IPS DF 6.9 (cell line): Measurements from ENCODE around the gene DAPK1.

ENCODE experiments used
- DNase-seq: peaks from one replicate; pipeline ENCODE4 v3.0.0-alpha.2; 2013; ENCODE audit warnings: low read depth, low spot score
- H3K27ac ChIP-seq: one replicate; pipeline ENCODE4 v1.5.1; 2013; ENCODE audit warnings: low read length, control low read depth
- H3K27me3 ChIP-seq: 2 replicates; pipeline ENCODE4 v1.6.1; 2013; ENCODE audit warnings: mild to moderate bottlenecking, low read length; ENCODE audit not compliant: control insufficient read depth, insufficient read depth
- H3K36me3 ChIP-seq: 2 replicates; pipeline ENCODE4 v1.6.1; 2013; ENCODE audit warnings: low read length; ENCODE audit not compliant: control insufficient read depth, insufficient read depth
- H3K4me1 ChIP-seq: 2 replicates; pipeline ENCODE4 v1.6.1; 2013; ENCODE audit warnings: low read length; ENCODE audit not compliant: control insufficient read depth, insufficient read depth
- H3K4me3 ChIP-seq: 2 replicates; pipeline ENCODE4 v1.5.1; 2013; ENCODE audit warnings: mild to moderate bottlenecking, low read length
- H3K9me3 ChIP-seq: 2 replicates; pipeline ENCODE4 v1.6.1; 2013; ENCODE audit warnings: low read length, inconsistent platforms; ENCODE audit not compliant: control insufficient read depth, insufficient read depth
- WGBS: extraction: QIAGEN DNeasy Blood & Tissue Kit; methylation state at CpG from one replicate; pipeline ENCODE4 v1.1.7; 2013; ENCODE audit warnings: mixed read lengths, missing lambda C conversion rate; ENCODE audit not compliant: insufficient read length, insufficient coverage; 5-methylcytosine and 5-hydroxymethylcytosine counted together

DAPK1 gene

DNA sequence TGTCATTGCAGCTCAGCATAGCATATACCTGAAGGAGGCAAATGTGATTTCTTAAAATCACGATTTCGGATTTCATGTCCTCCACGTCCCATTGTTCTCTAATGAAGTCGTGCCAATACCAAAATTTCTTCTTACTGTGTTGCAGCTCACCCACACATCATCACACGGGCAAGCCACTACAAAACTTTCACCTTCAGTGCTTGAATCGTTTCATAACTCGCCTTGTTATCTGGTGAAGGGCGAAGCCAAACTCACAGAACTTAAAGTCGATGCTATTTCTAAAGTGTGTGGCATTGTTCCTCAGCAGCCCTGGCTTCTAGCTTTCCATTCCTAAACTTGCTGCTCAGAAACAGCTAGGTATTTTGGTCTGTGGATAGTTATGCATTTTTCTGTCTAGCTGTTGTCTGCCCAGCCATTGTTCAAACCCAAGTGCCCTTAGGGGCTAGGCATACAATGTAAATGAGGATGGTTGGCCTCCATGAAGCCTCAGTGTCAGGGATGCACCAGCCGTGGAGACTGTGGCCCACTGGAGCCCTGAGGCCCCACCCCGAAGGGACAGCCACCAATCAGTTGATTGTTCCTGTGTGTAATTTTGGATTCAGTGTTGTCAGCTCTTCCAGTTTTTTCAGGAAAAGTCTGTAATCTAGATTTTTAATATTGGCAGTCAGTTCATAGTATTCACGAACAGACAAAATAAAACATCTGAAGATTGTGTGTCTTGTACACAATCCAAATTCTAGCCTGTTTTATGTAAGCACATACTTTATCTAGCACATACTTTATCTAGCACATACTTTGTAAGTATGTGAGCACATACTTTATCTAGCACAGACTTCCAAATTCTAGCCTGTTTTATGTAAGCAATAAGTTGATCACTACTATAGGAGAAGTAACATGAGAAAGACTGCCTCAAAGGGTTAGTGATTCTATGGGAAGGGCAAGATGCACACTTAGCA, 112.8 kb downstream of the DAPK1 start:
- WGBS, result no CpG with 5 or more reads among the region's 12 CpGs
- no peak overlapping the region for H3K27ac ChIP-seq
- H3K4me3 ChIP-seq, result no peak overlapping the region
- DNase-seq, result no peak
- no peaks in the 10 kb centered on the region for H3K27me3 ChIP-seq
- peaks cover 10% of the 10 kb centered on the region; the same call in 1 of the 2 replicates for H3K4me1 ChIP-seq
- H3K9me3 ChIP-seq, result no peaks in the 10 kb centered on the region
- H3K36me3 ChIP-seq, result 0 out of 2 replicates have a peak, but pooled peaks cover 4% of the 10 kb centered on the region

DNA sequence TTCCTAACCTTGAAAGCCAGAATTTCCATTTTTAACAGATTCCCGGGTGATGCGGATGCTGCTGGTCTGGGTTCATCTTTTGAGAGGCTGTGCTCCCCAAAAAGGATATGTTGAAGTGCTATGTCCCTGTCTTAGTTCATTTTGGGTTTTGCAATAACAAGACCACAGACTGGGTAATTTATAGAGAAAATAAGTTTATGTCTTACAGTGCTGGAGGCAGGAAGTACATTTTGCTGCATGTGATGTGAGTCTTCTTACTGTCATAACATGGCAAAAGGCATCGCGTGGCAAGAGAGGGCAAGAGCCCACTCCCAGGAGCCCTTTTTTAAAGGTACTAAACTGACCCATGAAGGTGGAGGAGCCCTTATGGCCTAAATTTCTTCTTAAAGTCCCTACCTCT, 114.1 kb downstream of the DAPK1 start:
- no peaks in the 10 kb centered on the region for H3K36me3 ChIP-seq
- H3K4me1 ChIP-seq, result peaks cover 13% of the 10 kb centered on the region; the same call in 1 of the 2 replicates

DNA sequence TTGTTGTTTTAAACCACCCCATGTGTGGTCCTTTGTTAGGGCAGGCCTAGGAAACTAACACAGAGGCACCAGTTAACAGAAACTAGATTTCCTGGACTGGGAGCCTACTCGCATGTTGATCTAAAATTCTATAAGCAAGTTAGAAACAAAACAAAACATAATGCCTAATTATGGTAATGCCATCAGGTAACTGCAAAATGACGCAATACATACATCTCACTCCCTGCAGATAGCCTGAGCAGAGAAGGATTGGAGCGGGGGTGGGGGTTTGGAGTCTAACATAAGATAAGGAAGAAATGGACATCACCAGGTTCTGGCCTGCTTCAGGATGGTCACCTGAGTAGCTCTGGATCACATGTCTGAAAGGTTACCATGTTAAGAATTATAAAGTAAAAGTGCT, 114.9 kb downstream of the DAPK1 start:
- no CpG with 5 or more reads among the region's 3 CpGs for WGBS
- Histone ChIP-seq H3K4me3 (no peak overlapping the region), H3K36me3 (no peaks in the 10 kb centered on the region), H3K27me3 (no peaks in the 10 kb centered on the region), H3K27ac (no peak overlapping the region), H3K9me3 (no peaks in the 10 kb centered on the region), H3K4me1 (peaks cover 13% of the 10 kb centered on the region; the same call in 1 of the 2 replicates)
- no peak for DNase-seq

More for the DNA sequence above, 114.1 kb downstream of the DAPK1 start:
- H3K4me3 ChIP-seq, result no peak overlapping the region
- no CpG with 5 or more reads among the region's 4 CpGs for WGBS
- no peak for DNase-seq
- H3K27me3 ChIP-seq, result no peaks in the 10 kb centered on the region
- H3K27ac ChIP-seq, result no peak overlapping the region
- H3K9me3 ChIP-seq, result no peaks in the 10 kb centered on the region

DNA sequence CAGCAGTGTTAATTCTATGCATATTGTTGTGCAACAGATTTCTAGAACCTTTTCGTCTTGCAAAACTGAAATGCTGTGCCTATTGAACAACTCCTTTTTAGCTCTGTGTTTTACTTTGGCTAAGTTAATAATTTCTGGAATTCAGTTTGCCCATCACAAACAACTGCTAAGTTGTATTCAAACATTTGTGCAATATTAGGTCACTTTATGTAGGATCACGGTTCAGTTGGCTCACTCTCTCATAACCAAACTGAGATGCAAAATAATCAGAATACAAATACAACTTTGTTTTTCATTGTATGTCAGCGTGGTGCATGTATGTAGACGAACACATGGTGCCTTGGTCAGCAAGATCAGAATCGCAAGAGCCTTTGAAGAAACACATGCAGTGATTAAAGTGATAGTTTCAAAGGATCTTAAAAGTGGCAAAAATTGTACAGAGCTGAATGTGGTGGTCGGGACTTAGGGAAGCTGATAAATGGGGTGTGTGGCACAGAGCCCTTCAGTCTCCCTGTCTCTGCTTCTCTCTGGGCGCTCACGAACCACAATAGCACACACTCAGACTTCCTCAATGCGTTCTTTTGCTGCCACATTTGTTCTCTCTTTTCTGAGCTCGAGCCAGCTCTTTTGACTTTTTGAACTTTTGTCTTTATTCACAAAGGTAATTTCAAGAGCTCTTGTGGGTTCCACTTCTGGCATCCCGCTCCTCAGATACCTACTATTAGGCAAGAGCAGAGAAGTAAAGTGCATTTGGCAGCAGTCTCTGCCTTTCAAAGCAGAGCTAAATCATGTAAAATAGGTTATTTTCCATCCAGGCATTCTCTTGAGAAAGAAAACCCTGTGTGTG, 115.8 kb downstream of the DAPK1 start:
- H3K27ac ChIP-seq, result no peak overlapping the region
- no peaks in the 10 kb centered on the region for H3K36me3 ChIP-seq
- no peak for DNase-seq
- H3K4me3 ChIP-seq, result no peak overlapping the region
- WGBS, result no CpG with 5 or more reads among the region's 11 CpGs
- H3K9me3 ChIP-seq, result no peaks in the 10 kb centered on the region
- H3K4me1 ChIP-seq, result peaks cover 12% of the 10 kb centered on the region; the same call in 1 of the 2 replicates
- H3K27me3 ChIP-seq, result no peaks in the 10 kb centered on the region

DNA sequence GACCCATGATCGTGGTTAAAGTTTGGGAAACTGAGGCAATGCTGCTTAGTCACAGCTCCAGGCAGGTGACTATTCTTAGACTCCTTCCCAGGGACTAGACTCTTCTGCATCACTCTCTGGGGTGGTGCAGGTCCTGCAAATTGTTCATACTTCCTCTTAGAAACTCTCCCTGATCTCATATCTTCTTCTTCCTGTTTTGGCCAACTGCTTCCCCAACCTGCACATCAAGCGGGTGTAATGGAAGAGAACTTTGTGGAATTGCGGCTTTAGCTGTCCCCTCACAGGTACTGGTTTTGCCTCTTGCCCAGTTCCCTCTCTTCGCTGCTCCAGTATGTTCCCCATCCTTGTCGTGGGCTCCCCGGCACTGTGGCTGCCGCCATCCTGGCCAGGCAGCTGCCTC, 116.7 kb downstream of the DAPK1 start:
- H3K4me3 ChIP-seq, result no peak overlapping the region
- WGBS, result no CpG with 5 or more reads among the region's 7 CpGs
- H3K36me3 ChIP-seq, result 0 out of 2 replicates have a peak, but pooled peaks cover 2% of the 10 kb centered on the region
- no peaks in the 10 kb centered on the region for H3K9me3 ChIP-seq
- no peaks in the 10 kb centered on the region for H3K27me3 ChIP-seq
- DNase-seq, result no peak
- H3K4me1 ChIP-seq, result peaks cover 7% of the 10 kb centered on the region; the same call in 1 of the 2 replicates
- H3K27ac ChIP-seq, result no peak overlapping the region

DNA sequence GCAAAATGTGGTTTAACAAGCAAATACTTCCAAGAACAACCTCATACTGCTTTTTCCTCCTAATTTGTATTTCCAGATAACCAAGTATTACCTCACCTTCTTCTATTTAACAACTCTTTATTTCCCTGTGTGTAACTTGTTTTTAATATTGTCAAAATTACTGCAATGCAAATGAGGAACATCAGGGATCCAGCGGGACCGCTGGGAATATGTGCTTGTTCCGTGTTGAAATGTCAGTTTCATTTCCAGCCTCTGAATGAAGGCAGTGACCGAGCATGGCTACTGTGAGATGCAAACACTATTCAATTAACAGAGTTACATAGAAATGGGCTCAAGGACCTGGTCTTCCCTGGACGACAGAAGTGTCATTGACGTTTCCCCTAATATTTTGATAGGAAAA, 117.5 kb downstream of the DAPK1 start:
- Histone ChIP-seq H3K4me1 (peaks cover 7% of the 10 kb centered on the region; the same call in 1 of the 2 replicates), H3K36me3 (0 out of 2 replicates have a peak, but pooled peaks cover 2% of the 10 kb centered on the region), H3K27ac (no peak overlapping the region), H3K4me3 (no peak overlapping the region), H3K27me3 (no peaks in the 10 kb centered on the region), H3K9me3 (no peaks in the 10 kb centered on the region)
- no peak for DNase-seq
- WGBS, result no CpG with 5 or more reads among the region's 6 CpGs

DNA sequence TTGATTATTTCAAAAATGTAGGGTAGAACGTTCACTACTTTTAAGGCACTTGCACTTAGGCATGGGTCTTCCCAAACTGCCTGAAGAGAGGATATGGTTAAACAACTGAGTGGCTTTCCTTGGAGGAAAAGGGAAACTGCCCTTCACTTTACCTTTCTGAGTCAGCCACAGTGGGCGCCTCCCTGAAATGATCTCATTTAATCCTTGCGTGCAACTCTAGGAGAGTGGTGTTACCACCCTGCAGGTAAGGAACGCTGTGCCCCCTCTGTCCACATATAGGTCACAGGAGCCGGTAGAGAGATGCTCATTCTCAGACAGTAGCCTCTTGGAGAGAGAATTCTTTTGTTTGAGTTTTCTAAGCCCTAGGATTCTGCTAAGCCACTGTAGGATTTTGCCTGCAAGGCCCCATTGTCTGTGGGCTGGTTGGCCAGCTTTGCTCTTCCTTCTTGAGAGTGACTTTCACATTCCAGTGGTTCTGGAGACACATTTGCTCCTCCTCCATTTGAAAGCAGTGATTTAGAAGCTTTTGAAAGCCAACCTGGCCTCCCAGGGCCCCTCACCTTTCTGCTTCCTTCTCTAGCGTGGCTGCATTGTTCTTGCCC, 118.0 kb downstream of the DAPK1 start:
- WGBS, result no CpG with 5 or more reads among the region's 6 CpGs
- DNase-seq, result no peak
- Histone ChIP-seq H3K4me1 (peaks cover 4% of the 10 kb centered on the region; the same call in 1 of the 2 replicates), H3K9me3 (no peaks in the 10 kb centered on the region), H3K4me3 (no peak overlapping the region), H3K27me3 (no peaks in the 10 kb centered on the region), H3K27ac (no peak overlapping the region), H3K36me3 (0 out of 2 replicates have a peak, but pooled peaks cover 2% of the 10 kb centered on the region)

DNA sequence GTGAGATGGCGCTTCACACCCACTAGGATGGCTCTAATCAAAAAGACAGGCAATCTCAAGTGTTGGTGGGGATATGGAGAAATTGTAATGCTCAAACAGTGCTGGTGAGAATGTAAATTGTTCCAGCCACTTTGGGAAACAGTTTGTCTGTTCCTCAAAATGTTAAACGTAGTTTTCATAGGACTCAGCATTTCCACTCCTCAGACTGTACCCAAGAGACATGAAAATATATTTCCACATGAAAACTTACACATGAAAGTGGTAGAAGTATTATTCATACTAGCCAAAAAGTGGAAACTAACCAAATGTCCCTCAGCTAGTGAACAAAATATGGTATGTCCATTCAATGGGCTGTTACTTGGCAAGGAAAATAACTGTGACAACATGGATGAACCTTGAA, 120.6 kb downstream of the DAPK1 start:
- Histone ChIP-seq H3K4me3 (no peak overlapping the region), H3K4me1 (peaks cover 4% of the 10 kb centered on the region; the same call in 1 of the 2 replicates), H3K27me3 (no peaks in the 10 kb centered on the region), H3K36me3 (peaks cover 2% of the 10 kb centered on the region; the same call in 1 of the 2 replicates), H3K9me3 (no peaks in the 10 kb centered on the region), H3K27ac (no peak overlapping the region)
- DNase-seq, result no peak
- WGBS, result no CpG with 5 or more reads among the region's 2 CpGs

DNA sequence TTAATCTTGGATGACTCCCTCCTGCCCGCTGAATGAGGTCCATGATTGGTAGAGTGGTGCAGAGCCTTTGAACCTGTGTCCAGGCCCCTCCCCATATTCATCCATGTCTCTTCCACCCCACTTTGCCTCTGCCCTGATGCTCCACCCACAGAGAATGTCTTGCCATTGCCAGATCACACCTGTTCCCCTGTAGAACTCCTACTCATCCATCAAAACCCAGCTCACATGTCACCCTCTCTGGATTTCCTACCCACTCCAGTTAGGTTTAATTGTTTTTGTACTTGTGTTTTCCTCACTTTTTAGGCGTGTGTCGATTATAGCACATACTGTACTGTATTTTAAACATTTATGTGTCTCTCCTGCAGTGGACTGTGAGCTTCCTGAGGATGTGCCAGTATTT, 121.3 kb downstream of the DAPK1 start:
- no peak for DNase-seq
- Histone ChIP-seq H3K4me3 (no peak overlapping the region), H3K36me3 (peaks cover 2% of the 10 kb centered on the region; the same call in 1 of the 2 replicates), H3K27ac (no peak overlapping the region), H3K4me1 (peaks cover 4% of the 10 kb centered on the region; the same call in 1 of the 2 replicates), H3K9me3 (no peaks in the 10 kb centered on the region), H3K27me3 (no peaks in the 10 kb centered on the region)
- WGBS, result no CpG with 5 or more reads among the region's 3 CpGs

DNA sequence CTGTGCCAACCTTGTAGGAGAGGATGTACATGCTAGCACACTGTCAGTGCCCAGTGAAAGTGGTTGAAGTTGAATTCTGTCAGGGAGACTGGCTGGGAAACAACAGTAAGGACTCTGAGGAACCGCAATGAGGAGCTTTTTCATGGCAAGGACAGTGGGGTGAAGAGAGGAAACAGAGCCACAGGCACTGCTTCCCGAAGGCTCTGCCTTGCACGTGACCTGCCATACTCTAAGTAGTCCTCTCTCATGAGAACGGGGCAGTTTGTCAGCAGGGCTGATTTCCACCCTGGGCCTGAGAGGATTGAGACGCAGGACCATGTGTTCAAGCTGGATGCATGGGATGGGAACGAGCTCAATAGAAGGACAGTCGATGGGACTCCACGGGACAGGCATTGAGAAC, 121.7 kb downstream of the DAPK1 start:
- no peak overlapping the region for H3K4me3 ChIP-seq
- no peak for DNase-seq
- peaks cover 4% of the 10 kb centered on the region; the same call in 1 of the 2 replicates for H3K4me1 ChIP-seq
- H3K9me3 ChIP-seq, result no peaks in the 10 kb centered on the region
- peaks cover 2% of the 10 kb centered on the region; the same call in 1 of the 2 replicates for H3K36me3 ChIP-seq
- whole genome bisulfite sequencing, result no CpG with 5 or more reads among the region's 8 CpGs
- H3K27ac ChIP-seq, result no peak overlapping the region
- H3K27me3 ChIP-seq, result no peaks in the 10 kb centered on the region
